ENCODE measurements around the gene ENOX1.

ENOX1 gene

DNA sequence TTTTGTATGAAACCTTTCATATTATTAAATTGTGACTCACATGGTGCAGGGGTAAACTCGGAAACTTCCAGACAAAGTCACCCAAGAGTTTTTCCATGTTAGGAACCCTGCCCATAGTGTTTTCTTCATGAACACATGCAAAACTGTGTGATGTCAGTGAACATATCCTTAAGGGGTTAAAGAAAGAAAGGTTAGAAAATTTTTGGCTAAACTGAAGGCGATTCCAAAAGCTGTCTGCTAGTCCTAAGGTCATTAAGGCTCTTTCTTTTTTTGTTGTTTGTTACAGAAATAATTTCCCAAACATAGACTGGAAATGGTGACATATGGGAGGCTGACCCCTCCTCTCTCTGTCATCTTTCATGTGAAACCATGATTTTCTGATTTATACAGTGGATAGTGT is 491.5 kb downstream of the ENOX1 start:
- no peak for DNase-seq (ENCODE audit: low spot score)
- TF ChIP-seq, protein P1, sequence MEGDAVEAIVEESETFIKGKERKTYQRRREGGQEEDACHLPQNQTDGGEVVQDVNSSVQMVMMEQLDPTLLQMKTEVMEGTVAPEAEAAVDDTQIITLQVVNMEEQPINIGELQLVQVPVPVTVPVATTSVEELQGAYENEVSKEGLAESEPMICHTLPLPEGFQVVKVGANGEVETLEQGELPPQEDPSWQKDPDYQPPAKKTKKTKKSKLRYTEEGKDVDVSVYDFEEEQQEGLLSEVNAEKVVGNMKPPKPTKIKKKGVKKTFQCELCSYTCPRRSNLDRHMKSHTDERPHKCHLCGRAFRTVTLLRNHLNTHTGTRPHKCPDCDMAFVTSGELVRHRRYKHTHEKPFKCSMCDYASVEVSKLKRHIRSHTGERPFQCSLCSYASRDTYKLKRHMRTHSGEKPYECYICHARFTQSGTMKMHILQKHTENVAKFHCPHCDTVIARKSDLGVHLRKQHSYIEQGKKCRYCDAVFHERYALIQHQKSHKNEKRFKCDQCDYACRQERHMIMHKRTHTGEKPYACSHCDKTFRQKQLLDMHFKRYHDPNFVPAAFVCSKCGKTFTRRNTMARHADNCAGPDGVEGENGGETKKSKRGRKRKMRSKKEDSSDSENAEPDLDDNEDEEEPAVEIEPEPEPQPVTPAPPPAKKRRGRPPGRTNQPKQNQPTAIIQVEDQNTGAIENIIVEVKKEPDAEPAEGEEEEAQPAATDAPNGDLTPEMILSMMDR (IDR thresholded peaks at IDR 0.05; ENCODE audit: extremely low read depth, insufficient read depth, missing control alignments) = no peak
- in situ Hi-C loops (cut with MboI; ENCODE audit: low pct_unique_long_range_greater_than_20kb, low sequenced_read_pairs, unreplicated experiment) = no loop called here

DNA sequence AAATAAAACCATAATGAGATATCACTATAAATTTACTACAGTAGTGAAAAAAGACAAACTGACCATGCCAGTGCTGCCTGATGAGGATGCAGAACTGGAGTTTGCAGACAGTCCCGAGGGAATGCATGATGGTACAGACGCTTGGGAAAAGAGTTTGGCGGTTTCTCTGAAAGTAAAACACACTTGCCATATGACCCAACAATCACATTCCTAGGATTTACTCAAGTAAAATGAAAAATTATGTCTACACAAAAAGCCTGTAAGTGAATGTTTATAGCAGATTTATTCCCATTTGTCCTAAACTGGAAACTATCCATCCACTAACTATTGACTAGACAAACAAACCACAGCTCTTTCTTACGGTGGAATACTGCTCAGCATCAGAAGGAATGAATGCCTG is 492.4 kb downstream of the ENOX1 start:
- TF ChIP-seq, protein P1 (IDR thresholded peaks at IDR 0.05; ENCODE audit: extremely low read depth, insufficient read depth, missing control alignments) = no peak
- in situ Hi-C loops (cut with MboI; ENCODE audit: low pct_unique_long_range_greater_than_20kb, low sequenced_read_pairs, unreplicated experiment) = no loop called here
- DNase-seq (ENCODE audit: low spot score) = no peak

DNA sequence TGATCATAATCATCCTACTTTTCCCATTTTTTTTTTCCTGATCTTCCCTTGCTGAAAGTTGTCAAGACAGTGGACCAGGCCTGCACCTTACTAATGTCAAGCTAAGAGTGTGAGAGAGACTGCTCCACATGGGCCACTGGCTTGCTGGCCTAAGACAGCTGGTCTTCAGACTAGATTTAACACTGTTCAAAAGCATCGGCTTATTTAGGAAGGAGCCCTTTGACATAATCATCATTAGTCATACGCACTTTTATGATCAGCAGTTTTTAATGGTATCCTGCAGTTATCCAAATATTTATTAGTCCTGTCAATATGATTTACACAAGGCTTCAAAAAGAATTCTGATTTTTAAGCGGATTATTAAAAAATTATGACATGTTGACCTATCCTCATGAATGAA is 492.8 kb downstream of the ENOX1 start:
- DNase-seq (ENCODE audit: low spot score) = no peak
- TF ChIP-seq, protein P1 (IDR thresholded peaks at IDR 0.05; ENCODE audit: extremely low read depth, insufficient read depth, missing control alignments) = no peak
- in situ Hi-C loops (cut with MboI; ENCODE audit: low pct_unique_long_range_greater_than_20kb, low sequenced_read_pairs, unreplicated experiment) = no loop called here

DNA sequence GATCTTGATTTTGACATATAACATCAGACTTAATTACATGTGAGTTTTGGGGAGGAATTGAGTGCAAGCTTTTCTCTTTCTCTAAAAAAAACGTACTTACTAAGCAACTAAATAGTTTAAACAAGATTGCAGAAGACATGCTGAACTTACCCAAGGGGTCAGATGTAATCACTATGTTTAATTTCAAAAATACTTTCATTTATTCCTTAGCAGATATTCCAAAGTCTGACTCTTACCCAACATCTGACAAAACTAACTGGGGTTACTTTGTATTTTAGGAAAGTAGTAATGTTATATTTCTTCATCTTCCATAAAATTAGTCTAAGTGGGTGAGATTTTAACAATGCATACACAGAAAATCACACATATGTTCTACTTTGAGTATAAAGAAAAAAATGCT is 493.2 kb downstream of the ENOX1 start:
- in situ Hi-C loops (cut with MboI; ENCODE audit: low pct_unique_long_range_greater_than_20kb, low sequenced_read_pairs, unreplicated experiment) = no loop called here
- no peak for DNase-seq (ENCODE audit: low spot score)
- TF ChIP-seq, protein P1 (IDR thresholded peaks at IDR 0.05; ENCODE audit: extremely low read depth, insufficient read depth, missing control alignments) = no peak

DNA sequence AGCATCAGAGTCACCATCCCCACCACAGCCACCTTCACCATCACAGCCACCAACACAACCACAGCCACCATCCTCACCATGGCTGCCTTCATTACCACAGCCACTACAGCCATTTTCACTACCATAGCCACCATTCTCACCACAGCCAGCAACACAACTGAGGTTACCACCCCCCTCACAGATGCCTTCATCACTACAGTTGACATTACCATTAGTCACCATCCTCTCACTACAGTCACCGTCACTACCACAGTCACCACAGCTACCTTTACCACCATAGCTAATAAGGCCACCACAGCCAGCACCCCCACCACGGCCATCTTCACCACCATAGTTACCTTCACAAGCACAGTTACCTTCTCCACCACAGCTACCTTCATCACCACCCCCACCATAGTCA is 493.8 kb downstream of the ENOX1 start:
- in situ Hi-C loops (cut with MboI; ENCODE audit: low pct_unique_long_range_greater_than_20kb, low sequenced_read_pairs, unreplicated experiment) = no loop called here
- TF ChIP-seq, protein P1 (IDR thresholded peaks at IDR 0.05; ENCODE audit: extremely low read depth, insufficient read depth, missing control alignments) = no peak

DNA sequence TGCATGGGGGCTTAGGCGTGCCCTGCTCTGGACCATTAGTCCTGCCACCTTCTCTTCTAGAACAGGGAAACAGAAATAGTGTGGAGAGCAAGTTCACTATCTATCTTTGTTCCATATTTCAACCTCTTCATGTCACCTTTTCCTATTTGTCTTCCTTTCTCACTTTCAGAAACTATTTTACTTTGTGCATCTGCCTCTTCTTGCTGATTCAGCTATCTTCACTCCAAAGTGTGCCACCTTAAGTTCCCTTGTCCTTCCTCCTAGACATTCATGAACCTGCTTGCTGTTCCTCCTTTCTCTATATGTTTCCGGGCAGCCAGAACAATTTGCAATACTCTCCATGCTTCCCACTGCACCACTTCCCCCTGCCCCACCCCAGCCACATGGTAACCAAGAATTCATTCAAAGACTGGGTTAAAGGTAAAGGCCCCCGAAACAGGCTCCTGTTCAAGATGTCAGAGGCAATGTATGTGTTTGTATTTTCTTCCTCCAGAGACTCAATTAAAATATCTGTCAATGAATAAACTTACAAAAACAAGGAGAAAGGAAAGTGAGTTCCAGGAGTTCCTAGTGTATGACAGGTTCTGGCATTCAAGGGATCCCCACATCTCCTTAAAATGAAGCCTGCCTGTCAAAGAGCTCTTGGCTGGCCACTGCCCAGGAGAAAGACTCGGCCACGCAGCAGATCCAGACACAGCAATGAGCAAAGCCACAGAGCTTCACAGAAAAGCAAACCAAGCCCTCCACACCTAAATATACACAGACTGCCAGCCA is 495.3 kb downstream of the ENOX1 start:
- in situ Hi-C loops (cut with MboI; ENCODE audit: low pct_unique_long_range_greater_than_20kb, low sequenced_read_pairs, unreplicated experiment) = no loop called here
- TF ChIP-seq, protein P1 (IDR thresholded peaks at IDR 0.05; ENCODE audit: extremely low read depth, insufficient read depth, missing control alignments) = no peak
- no peak for DNase-seq (ENCODE audit: low spot score)

More for the DNA sequence above, 493.8 kb downstream of the ENOX1 start:
- DNase-seq (ENCODE audit: low spot score) = no peak
